ENCODE results near the gene TASL.

DNA sequence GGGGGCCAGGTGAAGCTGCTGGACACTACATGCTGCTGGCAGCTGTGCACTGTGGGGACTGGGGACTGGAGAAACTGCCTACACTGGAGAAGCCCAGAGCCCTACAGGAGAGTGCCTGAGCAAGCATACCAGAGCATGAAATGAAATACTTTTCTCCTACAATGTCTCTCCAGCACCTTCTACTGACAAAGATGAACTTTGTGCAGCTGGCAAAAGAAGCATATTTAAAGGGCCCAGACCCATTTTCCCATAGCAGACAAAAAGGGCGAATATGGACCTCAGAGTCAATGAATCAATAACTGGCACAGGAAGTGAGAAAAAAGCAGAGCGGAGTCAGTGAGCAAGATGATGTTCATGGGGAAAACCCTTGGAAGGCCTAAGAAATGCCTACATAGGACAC is 44.8 kb upstream of the TASL start:
- TF ChIP-seq POLR2A (IDR thresholded peaks at IDR 0.05; ENCODE audit: low read depth, low read length) (no peak), POLR2AphosphoS5 (IDR thresholded peaks at IDR 0.05; ENCODE audit: low read depth, low read length) (no peak), TAF1 (IDR thresholded peaks at IDR 0.05; ENCODE audit: borderline replicate concordance, low read depth, low read length) (no peak)
